AG09319 (cell line): ENCODE measurements around the gene NOC3L.

ENCODE experiments used
- DNase-seq: peaks from one replicate; pipeline ENCODE4 v3.0.0-alpha.2; 2010; ENCODE audit warnings: low read depth; ENCODE audit errors: extremely low read depth
- TF ChIP-seq, protein P1 (sequence below): IDR thresholded peaks from 2 replicates; pipeline ENCODE4 v1.5.1; 2011; ENCODE audit warnings: low read depth, mild to moderate bottlenecking, inconsistent platforms, low read length, moderate library complexity

Gene NOC3L

DNA sequence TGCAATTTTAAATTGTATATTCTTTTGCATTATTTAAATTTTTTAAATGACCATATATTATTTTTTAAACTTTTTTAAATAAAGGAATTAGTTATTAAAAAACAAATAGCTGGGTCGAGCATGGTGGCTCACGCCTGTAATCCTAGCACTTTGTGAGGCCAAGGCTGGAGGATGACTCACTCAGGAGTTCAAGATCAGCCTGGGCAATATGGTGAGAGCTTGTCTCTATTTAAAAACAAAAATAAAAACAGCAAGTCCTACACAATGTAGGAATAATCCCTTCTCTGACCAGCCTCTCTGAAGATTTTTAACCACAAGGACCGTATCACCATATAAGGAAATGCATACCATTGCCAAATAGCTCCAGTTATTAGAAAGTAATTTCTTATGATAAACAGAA lies 19.6 kb downstream of the NOC3L start:
- TF ChIP-seq, protein P1, sequence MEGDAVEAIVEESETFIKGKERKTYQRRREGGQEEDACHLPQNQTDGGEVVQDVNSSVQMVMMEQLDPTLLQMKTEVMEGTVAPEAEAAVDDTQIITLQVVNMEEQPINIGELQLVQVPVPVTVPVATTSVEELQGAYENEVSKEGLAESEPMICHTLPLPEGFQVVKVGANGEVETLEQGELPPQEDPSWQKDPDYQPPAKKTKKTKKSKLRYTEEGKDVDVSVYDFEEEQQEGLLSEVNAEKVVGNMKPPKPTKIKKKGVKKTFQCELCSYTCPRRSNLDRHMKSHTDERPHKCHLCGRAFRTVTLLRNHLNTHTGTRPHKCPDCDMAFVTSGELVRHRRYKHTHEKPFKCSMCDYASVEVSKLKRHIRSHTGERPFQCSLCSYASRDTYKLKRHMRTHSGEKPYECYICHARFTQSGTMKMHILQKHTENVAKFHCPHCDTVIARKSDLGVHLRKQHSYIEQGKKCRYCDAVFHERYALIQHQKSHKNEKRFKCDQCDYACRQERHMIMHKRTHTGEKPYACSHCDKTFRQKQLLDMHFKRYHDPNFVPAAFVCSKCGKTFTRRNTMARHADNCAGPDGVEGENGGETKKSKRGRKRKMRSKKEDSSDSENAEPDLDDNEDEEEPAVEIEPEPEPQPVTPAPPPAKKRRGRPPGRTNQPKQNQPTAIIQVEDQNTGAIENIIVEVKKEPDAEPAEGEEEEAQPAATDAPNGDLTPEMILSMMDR, result no peak
- no peak for DNase-seq

DNA sequence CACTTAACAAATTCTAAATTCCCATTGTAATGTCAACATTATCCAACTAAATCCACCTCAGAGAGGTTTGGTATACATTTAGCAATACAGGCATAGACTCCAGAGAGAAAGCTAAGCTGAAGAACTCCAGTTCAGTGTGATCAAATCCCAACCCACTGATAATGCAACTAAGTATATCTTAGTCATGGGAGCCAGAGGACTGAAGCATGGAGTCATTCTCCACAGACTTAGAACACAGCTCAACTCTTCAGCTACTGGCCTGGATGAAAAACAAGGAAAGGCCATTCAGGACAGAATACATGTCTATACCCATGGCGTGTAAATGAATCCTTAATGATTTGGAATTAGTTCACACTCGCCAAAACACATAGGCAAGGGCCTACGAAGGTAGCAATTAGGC lies 27.9 kb downstream of the NOC3L start:
- DNase-seq, result no peak
- TF ChIP-seq, protein P1, result no peak

DNA sequence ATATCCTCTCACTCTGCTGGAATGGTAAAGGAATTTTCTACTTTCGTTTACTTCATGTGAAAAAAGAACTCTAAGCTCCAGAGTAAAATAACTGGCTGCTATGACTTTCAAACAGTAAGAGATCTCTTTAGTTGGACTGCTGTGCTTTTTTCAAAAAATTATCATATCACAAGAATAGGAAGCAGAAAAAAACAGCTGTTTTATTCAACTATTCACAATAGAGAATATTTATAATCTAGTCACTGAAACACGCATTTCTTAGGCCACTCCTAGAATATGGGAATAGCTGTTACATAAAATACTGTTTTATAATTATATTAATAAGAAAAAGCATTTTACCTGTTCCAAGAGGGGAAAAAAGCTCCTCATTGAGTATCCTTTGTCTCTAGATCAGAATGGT lies 29.7 kb downstream of the NOC3L start:
- TF ChIP-seq, protein P1, result no peak
- no peak for DNase-seq

DNA sequence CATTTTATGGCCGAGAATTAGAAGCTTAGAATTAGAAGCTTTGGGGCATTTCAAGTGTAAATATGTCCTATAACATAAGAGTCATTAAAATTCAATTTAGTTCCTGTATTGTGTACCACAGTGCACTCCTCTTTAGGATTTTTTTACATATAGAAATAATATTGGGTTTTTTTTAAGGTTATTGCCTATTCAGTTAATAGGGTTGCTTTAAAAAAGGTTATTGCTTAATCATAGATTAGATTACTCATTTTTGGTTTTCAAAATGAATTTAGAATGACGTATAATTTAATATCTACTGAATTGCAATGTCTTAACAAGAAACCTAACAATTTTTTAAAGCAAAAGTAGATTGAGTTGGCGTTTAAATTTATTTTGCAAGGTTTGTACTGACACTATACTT lies 34.1 kb downstream of the NOC3L start:
- DNase-seq, result no peak
- TF ChIP-seq, protein P1, result no peak

DNA sequence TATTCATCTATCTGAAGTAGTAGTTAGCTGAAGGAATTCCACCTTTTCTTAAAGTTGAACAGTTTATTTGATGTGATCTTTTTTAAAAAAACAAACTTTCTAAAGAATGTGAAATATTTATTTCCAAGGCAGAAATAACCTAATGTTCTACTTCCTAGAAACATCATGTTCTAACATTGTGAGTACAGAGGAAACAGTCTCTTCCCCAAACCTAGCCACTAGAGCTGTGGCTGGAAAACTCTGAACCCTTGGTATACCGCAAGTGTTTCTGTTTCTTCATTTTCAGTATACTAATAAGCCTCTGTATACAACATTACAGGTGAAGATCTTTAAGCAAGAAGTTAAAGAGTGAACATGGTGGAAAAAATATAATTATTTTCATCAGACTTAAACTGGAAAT lies 35.1 kb downstream of the NOC3L start:
- TF ChIP-seq, protein P1, result no peak
- DNase-seq, result no peak

DNA sequence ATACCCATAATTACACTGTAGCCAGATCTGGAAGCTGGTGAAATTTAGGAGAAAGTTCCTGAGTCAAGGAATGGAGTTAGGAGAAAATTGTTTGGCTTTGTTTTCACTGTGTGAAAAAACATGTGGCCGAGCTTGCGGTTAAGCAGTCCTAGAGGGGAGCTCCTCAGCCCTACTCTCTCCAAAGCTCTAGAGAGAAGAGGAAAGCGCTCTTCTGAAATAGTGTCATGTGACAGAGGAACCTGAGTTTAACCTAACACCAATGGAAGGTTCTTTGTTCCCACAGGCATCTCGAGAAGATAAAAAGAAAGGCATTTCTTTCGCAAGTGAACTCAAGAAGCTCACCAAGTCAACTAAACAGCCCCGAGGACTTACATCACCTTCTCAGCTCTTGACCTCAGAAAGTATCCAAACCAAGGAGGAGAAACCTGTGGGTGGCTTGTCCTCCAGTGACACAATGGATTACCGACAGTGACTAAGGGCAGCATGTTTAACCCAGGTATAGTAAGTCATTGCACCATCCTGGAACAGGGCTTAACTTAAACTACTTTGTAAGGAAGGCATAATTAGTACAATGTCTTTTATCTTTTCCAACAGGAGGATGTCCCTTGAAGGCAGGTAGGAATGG lies 38.0 kb downstream of the NOC3L start:
- TF ChIP-seq, protein P1, result no peak
- no peak for DNase-seq

DNA sequence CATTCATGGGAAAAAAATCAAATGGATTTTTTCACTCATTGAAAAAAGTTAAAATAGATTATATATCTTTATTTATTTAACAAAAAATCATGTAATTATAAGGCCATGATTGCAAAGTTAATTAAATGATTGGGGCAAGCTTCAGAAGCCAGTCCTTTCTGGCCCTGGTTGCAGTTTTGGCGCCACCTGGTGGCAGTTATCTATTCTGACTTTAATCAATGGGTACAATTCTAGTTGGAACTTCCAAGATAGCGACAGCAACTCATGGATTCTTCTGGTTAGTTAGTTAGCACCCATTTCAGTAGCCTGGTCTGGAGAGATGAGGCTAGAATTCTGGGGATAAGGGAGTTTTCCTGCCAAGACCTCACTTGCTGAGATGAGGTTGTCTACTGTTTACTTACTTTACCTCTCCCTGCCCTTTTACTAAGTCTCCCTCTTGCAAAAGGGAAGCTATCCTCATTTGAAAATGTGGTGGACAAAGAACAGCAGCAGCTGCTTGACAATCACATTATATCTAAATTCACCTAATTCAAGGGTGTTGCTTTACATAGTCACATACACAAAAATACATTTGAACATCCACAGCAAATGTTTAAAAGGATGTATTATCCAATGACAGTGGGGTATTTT lies 42.3 kb downstream of the NOC3L start:
- TF ChIP-seq, protein P1, result peak; percentile 74
- DNase-seq, result no peak
